D721Med (cell line): ENCODE results near the gene NKX6-2.
"Not testable (repeated sequence)": the region's sequence is repeated elsewhere in the genome, so short reads cannot be mapped to it uniquely, and the experiment has no call there.

Experiments
- DNase-seq: peaks from one replicate; pipeline ENCODE4 v3.0.0; 2011; ENCODE audit warnings: low spot score; ENCODE audit not compliant: insufficient read length
- FAIRE-seq: peaks from 2 replicates; lab custom pipeline; 2011; peaks lifted over from hg19 to GRCh38; lab: Jason Lieb, UNC
- CTCF ChIP-seq: IDR thresholded peaks from 2 replicates; pipeline ENCODE4 v1.5.1; 2012; ENCODE audit warnings: mild to moderate bottlenecking, control low read depth; ENCODE audit not compliant: insufficient read depth; ENCODE audit errors: missing control alignments

NKX6-2 gene

GRCh38 chr10:132746801-132747625 lies 38.9 kb downstream of the NKX6-2 start:
- FAIRE-seq: no peak
- no peak for DNase-seq
- TF ChIP-seq CTCF: no peak

- FAIRE-seq (no peak), DNase-seq (no peak)
- TF ChIP-seq CTCF: no peak
These were observed 39.6 kb downstream of the NKX6-2 start for GRCh38 chr10:132746386-132746785.

GRCh38 chr10:132745971-132746370 lies 40.0 kb downstream of the NKX6-2 start:
- TF ChIP-seq CTCF: no peak
- DNase-seq (no peak), FAIRE-seq (no peak)

DNA sequence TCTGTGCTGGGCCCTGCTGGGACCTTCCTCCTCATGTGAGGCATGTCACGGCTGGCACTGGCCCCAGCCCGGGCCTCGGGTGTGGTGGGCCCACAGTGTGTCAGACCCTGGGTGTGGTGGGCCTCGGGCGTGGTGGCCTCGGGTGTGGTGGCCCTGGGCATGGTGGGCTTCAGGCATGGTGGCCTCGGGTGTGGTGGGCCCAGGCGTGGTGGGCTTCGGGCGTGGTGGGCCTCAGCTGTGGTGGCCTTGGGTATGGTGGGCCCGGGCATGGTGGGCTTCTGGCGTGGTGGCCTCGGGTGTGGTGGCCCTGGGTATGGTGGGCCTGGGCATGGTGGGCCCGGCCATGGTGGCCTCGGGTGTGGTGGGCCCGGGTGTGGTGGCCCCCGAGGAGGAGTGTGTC lies 40.4 kb downstream of the NKX6-2 start:
- no peak for FAIRE-seq
- no peak for TF ChIP-seq CTCF
- DNase-seq: no peak

- DNase-seq: no peak
- TF ChIP-seq CTCF: no peak
- no peak for FAIRE-seq
These were observed 41.1 kb downstream of the NKX6-2 start for GRCh38 chr10:132744839-132745238.

GRCh38 chr10:132743925-132744490 lies 41.9 kb downstream of the NKX6-2 start:
- TF ChIP-seq CTCF: no peak
- FAIRE-seq: no peak
- DNase-seq: no peak

DNA sequence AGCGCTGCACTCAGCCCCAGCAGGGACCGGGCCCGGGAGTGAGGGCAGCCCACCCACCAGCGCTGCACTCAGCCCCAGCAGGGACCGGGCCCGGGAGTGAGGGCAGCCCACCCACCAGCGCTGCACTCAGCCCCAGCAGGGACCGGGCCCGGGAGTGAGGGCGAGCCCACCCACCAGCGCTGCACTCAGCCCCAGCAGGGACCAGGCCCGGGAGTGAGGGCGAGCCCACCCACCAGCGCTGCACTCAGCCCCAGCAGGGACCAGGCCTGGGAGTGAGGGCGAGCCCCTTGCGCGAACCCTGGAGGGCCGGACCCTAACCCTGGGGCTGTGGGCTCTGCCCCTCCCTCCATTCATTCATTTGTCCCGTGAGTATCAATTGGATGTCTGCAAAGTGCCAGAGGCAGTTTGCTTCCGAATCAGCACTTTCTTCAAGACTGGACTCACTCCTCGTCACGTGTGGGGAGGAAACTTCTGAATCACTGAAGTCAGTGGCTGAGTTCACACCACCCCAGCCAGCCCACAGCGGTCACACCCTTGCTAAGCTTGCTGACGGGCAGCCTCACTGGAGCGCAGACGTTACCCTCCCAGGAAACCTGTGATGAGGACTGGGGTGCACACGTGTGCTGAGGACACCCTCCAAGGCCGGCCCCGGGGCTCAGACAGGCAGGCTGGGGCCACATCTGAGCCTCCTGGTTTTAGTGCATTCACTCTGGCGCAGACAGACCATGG lies 42.6 kb downstream of the NKX6-2 start:
- FAIRE-seq: not testable (repeated sequence)

More for the DNA sequence above, 42.6 kb downstream of the NKX6-2 start:
- DNase-seq: not testable (repeated sequence)
